Liver (tissue), 9 donors: ENCODE results near the gene HS3ST4. TPM values are rescaled to one million over a fixed set of nuclear protein-coding genes. Genes with fewer than 3 reads are reported as not detected.

ENCODE experiments used
- DNase-seq: peaks from one replicate; pipeline ENCODE4 v3.0.0-alpha.2; 2017; ENCODE audit warnings: low spot score
- H3K27ac ChIP-seq, 2 donors: one replicate each; pipeline ENCODE4 v1.7.0; 2013; ENCODE audit warnings: inconsistent platforms in 2 of 2, low read length in 2 of 2, control low read depth in 1 of 2, low read depth in 1 of 2, mild to moderate bottlenecking in 1 of 2
- H3K27me3 ChIP-seq, 4 donors: one replicate each; pipeline versions ENCODE4 v1.6.1 to v1.7.0; 2013; ENCODE audit warnings: low read length in 3 of 4, inconsistent platforms in 1 of 4, mild to moderate bottlenecking in 1 of 4, moderate library complexity in 1 of 4; ENCODE audit not compliant: control insufficient read depth in 4 of 4, insufficient read depth in 4 of 4
- H3K36me3 ChIP-seq, 4 donors: one replicate each; pipeline versions ENCODE4 v1.6.1 to v1.7.0; 2013; ENCODE audit warnings: low read length in 3 of 4, mild to moderate bottlenecking in 3 of 4, low read depth in 1 of 4, moderate library complexity in 1 of 4; ENCODE audit not compliant: control insufficient read depth in 4 of 4, insufficient read depth in 3 of 4
- H3K4me1 ChIP-seq, 4 donors: one replicate each; pipeline versions ENCODE4 v1.6.1 to v1.7.0; 2013; ENCODE audit warnings: low read length in 3 of 4, mild to moderate bottlenecking in 3 of 4, moderate library complexity in 1 of 4; ENCODE audit not compliant: control insufficient read depth in 4 of 4, insufficient read depth in 4 of 4
- H3K4me3 ChIP-seq, 3 donors: one replicate each; pipeline versions ENCODE4 v1.6.1 to v1.7.0; 2013; ENCODE audit warnings: low read length in 3 of 3, control low read depth in 1 of 3, low read depth in 1 of 3, mild to moderate bottlenecking in 1 of 3
- H3K9ac ChIP-seq, 2 donors: one replicate each; pipeline ENCODE4 v1.7.0; 2013; ENCODE audit warnings: low read length in 2 of 2, mild to moderate bottlenecking in 2 of 2, moderate library complexity in 2 of 2, control low read depth in 1 of 2, low read depth in 1 of 2
- H3K9me3 ChIP-seq, 4 donors: one replicate each; pipeline versions ENCODE4 v1.6.1 to v1.7.0; 2013; ENCODE audit warnings: low read length in 3 of 4; ENCODE audit not compliant: control insufficient read depth in 4 of 4
- EGR1 ChIP-seq, 2 donors: IDR thresholded peaks; 2 replicates each; pipeline ENCODE4 v1.6.1; 2016 to 2018; ENCODE audit warnings: antibody characterized with exemption in 2 of 2, low read depth in 2 of 2
- FOXA1 ChIP-seq: IDR thresholded peaks from 2 replicates; pipeline ENCODE4 v1.6.1; 2016; ENCODE audit warnings: antibody characterized with exemption
- FOXA2 ChIP-seq: IDR thresholded peaks from 2 replicates; pipeline ENCODE4 v1.6.1; 2016; ENCODE audit warnings: antibody characterized with exemption
- GABPA ChIP-seq, 2 donors: IDR thresholded peaks in 1 of 2; conservative IDR thresholded peaks in 1 of 2; 2 replicates each; pipeline ENCODE4 v1.6.1; 2016; ENCODE audit warnings: antibody characterized with exemption in 2 of 2, mild to moderate bottlenecking in 1 of 2, moderate library complexity in 1 of 2
- HNF4A ChIP-seq, 2 donors: conservative IDR thresholded peaks; 2 replicates each; pipeline ENCODE4 v1.6.1; 2016; ENCODE audit warnings: antibody characterized with exemption in 2 of 2, mild to moderate bottlenecking in 2 of 2
- HNF4G ChIP-seq: IDR thresholded peaks from 2 replicates; pipeline ENCODE4 v1.6.1; 2016; ENCODE audit warnings: antibody characterized with exemption
- JUND ChIP-seq, 2 donors: IDR thresholded peaks; 2 replicates each; pipeline ENCODE4 v1.6.1; 2016; ENCODE audit warnings: antibody characterized with exemption in 2 of 2
- NR2F2 ChIP-seq: IDR thresholded peaks from 2 replicates; pipeline ENCODE4 v1.6.1; 2016; ENCODE audit warnings: antibody characterized with exemption
- RAD21 ChIP-seq, 2 donors: IDR thresholded peaks; 2 replicates each; pipeline ENCODE4 v1.6.1; 2016; ENCODE audit warnings: antibody characterized with exemption in 2 of 2, mild to moderate bottlenecking in 2 of 2
- RXRA ChIP-seq, 2 donors: IDR thresholded peaks; 2 replicates each; pipeline ENCODE4 v1.6.1; 2017 to 2018; ENCODE audit warnings: antibody characterized with exemption in 2 of 2, mild to moderate bottlenecking in 1 of 2
- YY1 ChIP-seq: IDR thresholded peaks from 2 replicates; pipeline ENCODE4 v1.6.1; 2016; ENCODE audit warnings: antibody characterized with exemption, mild to moderate bottlenecking
- WGBS: extraction: QIAGEN DNeasy Blood & Tissue Kit; methylation state at CpG from one replicate; pipeline ENCODE4 v1.1.7; 2013; 5-methylcytosine and 5-hydroxymethylcytosine counted together
- polyA plus RNA-seq, 2 donors: library from polyadenylated mRNA; stranded (reverse) in 1 of 2; unstranded in 1 of 2; fragments of 200-250 nt in 1 of 2; fragments of >200 nt in 1 of 2; fragmentation: Nextera tagmentation in 1 of 2; extraction: Ambion mirVana in 1 of 2; gene quantifications; one replicate each; pipeline versions ENCODE4 v1.2.1 to v1.2.3, GENCODE V29; 2013 to 2015
- total RNA-seq, 2 donors: library from RNA; depleted of rRNA; stranded (reverse); fragments of >200 nt; gene quantifications; one replicate each; pipeline ENCODE4 v1.2.3, GENCODE V29; 2014
- TF ChIP-seq, protein P1 (sequence below): IDR thresholded peaks from 2 replicates; pipeline ENCODE4 v1.6.1; 2016; ENCODE audit warnings: antibody characterized with exemption
- TF ChIP-seq, protein P2 (sequence below): IDR thresholded peaks from 2 replicates; pipeline ENCODE4 v1.6.1; 2016; ENCODE audit warnings: antibody characterized with exemption, mild to moderate bottlenecking
- TF ChIP-seq, protein P3 (sequence below): IDR thresholded peaks from 2 replicates; pipeline ENCODE4 v1.6.1; 2016; ENCODE audit warnings: antibody characterized with exemption
- TF ChIP-seq, protein P4 (sequence below): IDR thresholded peaks from 2 replicates; pipeline ENCODE4 v1.6.1; 2016; ENCODE audit warnings: antibody characterized with exemption
- donor health status: healthy.
- donor health status: healthy.
- donor health status: healthy.
- donor health status: healthy.
- donor health status: healthy.

HS3ST4 gene
- total and polyA plus RNA-seq, 4 donors: not detected

DNA sequence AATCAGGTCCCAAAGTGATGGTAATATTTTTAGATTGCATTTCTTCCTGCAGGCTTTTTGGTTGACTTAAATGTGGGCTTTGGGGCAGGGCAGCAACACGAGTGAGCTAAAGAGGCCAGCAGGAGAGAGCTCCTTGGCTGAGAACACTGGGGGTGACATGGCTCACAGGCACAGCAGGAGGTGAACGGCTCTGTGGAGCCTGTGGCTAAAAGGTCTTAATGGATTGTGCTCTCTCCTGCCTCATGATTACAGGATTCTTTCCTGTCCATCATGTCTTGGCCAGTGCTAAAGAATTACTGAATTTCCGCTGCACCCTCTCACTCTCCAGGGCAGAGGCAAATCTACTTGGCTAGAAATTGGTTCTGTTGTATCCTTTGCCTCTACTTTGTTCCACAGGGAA, 366.6 kb downstream of the HS3ST4 start:
- H3K4me3 ChIP-seq: no peak overlapping the region
- WGBS: 39% methylated on average over 3 of the region's 3 CpGs
- H3K27ac ChIP-seq: no peak overlapping the region
- H3K9ac ChIP-seq: no peak overlapping the region
- H3K27me3 ChIP-seq: peaks cover 0 to 5% (median 0%) of the 10 kb centered on the region in 4 donors
- no peak for DNase-seq
- no peaks in the 10 kb centered on the region for H3K36me3 ChIP-seq
- TF ChIP-seq RAD21 (IDR thresholded peaks at IDR 0.05) (no peak), NR2F2 (no peak), JUND (IDR thresholded peaks at IDR 0.05) (no peak), EGR1 (IDR thresholded peaks at IDR 0.05; ENCODE audit: low read depth in 2 of 2) (no peak), FOXA2 (no peak), YY1 (no peak), HNF4A (conservative IDR thresholded peaks at IDR 0.05) (no peak), FOXA1 (no peak), HNF4G (no peak)
- TF ChIP-seq, protein P1, sequence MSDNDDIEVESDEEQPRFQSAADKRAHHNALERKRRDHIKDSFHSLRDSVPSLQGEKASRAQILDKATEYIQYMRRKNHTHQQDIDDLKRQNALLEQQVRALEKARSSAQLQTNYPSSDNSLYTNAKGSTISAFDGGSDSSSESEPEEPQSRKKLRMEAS: no peak
- TF ChIP-seq, protein P2, sequence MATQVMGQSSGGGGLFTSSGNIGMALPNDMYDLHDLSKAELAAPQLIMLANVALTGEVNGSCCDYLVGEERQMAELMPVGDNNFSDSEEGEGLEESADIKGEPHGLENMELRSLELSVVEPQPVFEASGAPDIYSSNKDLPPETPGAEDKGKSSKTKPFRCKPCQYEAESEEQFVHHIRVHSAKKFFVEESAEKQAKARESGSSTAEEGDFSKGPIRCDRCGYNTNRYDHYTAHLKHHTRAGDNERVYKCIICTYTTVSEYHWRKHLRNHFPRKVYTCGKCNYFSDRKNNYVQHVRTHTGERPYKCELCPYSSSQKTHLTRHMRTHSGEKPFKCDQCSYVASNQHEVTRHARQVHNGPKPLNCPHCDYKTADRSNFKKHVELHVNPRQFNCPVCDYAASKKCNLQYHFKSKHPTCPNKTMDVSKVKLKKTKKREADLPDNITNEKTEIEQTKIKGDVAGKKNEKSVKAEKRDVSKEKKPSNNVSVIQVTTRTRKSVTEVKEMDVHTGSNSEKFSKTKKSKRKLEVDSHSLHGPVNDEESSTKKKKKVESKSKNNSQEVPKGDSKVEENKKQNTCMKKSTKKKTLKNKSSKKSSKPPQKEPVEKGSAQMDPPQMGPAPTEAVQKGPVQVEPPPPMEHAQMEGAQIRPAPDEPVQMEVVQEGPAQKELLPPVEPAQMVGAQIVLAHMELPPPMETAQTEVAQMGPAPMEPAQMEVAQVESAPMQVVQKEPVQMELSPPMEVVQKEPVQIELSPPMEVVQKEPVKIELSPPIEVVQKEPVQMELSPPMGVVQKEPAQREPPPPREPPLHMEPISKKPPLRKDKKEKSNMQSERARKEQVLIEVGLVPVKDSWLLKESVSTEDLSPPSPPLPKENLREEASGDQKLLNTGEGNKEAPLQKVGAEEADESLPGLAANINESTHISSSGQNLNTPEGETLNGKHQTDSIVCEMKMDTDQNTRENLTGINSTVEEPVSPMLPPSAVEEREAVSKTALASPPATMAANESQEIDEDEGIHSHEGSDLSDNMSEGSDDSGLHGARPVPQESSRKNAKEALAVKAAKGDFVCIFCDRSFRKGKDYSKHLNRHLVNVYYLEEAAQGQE: no peak
- H3K4me1 ChIP-seq: no peaks in the 10 kb centered on the region
- peaks cover 0 to 5% (median 1%) of the 10 kb centered on the region in 4 donors for H3K9me3 ChIP-seq

DNA sequence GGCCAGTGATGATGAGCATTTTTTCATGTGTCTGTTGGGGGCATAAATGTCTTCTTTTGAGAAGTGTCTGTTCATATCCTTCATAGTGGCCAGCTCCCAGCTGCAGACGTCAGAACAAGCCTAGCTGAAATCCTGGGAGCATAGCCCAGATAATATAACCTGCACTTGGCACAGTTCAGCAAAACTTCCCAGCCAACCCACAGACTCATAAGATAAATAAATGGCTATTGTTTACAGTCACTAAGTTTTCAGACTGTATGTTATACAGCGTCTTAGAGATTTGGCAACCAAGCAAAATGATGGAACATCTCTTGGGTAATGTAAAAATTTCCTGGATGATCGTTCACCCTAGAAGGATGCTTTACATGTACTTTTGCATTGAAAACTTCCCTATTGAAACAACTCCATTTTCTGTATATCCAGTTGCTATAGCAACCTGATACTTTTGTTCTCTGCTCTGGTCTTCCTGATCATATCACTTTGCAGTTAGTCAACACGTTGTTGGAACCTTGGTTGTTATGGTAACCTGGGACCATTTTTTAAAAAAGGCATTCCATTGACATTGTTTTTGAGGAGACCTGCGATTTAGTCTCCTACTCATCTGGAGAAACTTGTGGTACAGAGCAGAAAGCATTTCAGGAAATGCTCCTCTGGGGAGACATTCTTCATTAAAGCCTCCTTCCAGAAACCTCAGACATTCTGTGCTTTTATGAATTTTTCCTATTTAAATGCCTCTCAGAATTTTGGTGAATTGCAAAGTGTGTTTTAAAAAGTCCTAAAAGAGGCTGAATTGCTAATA, 378.7 kb downstream of the HS3ST4 start:
- Histone ChIP-seq H3K36me3 (no peaks in the 10 kb centered on the region), H3K27me3 (no peaks in the 10 kb centered on the region), H3K9me3 (no peaks in the 10 kb centered on the region), H3K9ac (no peak overlapping the region), H3K4me1 (no peaks in the 10 kb centered on the region), H3K4me3 (no peak overlapping the region), H3K27ac (no peak overlapping the region)
- TF ChIP-seq RXRA (IDR thresholded peaks at IDR 0.05): no peak
- no peak for TF ChIP-seq EGR1 (IDR thresholded peaks at IDR 0.05; ENCODE audit: low read depth in 2 of 2)
- TF ChIP-seq HNF4G: no peak
- no peak for TF ChIP-seq YY1
- TF ChIP-seq GABPA (IDR thresholded peaks at IDR 0.05 in 1 of 2, conservative IDR thresholded peaks at IDR 0.05 in 1 of 2): no peak
- TF ChIP-seq FOXA1: no peak
- 45% methylated on average over 5 of the region's 5 CpGs for WGBS
- no peak for DNase-seq

DNA sequence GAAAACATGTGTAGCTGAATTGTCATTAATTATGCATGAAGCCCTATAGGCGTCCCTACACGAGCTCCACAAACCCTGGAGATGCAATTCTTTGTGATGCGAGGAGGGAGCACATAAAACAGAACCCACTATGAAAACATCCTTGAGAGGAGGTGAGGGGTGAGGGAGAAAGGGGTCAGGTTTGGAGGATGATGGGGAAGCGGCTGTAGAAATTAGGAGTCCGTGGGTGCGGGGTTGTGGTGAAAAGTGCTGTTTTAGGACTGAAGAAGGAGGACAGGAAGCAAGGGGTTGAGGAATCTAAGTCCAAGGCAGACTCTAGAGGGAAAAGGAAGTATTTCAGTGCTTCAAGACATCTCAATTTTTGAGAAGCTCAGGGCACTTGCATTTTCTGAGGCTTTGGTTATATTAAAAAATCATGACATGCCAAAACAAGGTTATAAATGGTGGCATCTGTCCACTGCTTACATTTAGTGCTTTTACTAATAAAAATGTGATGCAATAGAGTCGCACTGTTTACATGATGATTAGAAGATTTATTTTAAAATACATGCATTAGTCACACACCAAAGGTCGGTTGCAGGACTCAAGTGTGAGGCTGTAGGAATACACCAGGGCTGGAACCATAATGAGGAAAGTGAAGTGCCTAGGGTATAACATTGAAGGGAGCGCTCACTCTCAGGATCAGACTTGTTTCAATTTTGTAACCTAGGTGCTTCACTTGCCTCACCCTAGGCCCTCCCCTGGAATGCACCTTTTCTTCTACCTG, 379.5 kb downstream of the HS3ST4 start:
- H3K27me3 ChIP-seq: no peaks in the 10 kb centered on the region
- no peaks in the 10 kb centered on the region for H3K4me1 ChIP-seq
- DNase-seq: no peak
- no peaks in the 10 kb centered on the region for H3K36me3 ChIP-seq
- H3K9me3 ChIP-seq: no peaks in the 10 kb centered on the region
- H3K4me3 ChIP-seq: no peak overlapping the region
- no peak overlapping the region for H3K9ac ChIP-seq
- H3K27ac ChIP-seq: no peak overlapping the region
- 64% methylated on average over 9 of the region's 9 CpGs for WGBS
- TF ChIP-seq, protein P2: no peak
- TF ChIP-seq EGR1 (IDR thresholded peaks at IDR 0.05; ENCODE audit: low read depth in 2 of 2): no peak
- TF ChIP-seq, protein P3, sequence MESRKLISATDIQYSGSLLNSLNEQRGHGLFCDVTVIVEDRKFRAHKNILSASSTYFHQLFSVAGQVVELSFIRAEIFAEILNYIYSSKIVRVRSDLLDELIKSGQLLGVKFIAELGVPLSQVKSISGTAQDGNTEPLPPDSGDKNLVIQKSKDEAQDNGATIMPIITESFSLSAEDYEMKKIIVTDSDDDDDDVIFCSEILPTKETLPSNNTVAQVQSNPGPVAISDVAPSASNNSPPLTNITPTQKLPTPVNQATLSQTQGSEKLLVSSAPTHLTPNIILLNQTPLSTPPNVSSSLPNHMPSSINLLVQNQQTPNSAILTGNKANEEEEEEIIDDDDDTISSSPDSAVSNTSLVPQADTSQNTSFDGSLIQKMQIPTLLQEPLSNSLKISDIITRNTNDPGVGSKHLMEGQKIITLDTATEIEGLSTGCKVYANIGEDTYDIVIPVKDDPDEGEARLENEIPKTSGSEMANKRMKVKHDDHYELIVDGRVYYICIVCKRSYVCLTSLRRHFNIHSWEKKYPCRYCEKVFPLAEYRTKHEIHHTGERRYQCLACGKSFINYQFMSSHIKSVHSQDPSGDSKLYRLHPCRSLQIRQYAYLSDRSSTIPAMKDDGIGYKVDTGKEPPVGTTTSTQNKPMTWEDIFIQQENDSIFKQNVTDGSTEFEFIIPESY: no peak
- no peak for TF ChIP-seq JUND (IDR thresholded peaks at IDR 0.05)
- no peak for TF ChIP-seq HNF4G
- TF ChIP-seq, protein P4, sequence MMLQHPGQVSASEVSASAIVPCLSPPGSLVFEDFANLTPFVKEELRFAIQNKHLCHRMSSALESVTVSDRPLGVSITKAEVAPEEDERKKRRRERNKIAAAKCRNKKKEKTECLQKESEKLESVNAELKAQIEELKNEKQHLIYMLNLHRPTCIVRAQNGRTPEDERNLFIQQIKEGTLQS: no peak
- no peak for TF ChIP-seq YY1
- no peak for TF ChIP-seq RAD21 (IDR thresholded peaks at IDR 0.05)
